ENCODE measurements around the gene CNOT3.

Gene CNOT3

DNA sequence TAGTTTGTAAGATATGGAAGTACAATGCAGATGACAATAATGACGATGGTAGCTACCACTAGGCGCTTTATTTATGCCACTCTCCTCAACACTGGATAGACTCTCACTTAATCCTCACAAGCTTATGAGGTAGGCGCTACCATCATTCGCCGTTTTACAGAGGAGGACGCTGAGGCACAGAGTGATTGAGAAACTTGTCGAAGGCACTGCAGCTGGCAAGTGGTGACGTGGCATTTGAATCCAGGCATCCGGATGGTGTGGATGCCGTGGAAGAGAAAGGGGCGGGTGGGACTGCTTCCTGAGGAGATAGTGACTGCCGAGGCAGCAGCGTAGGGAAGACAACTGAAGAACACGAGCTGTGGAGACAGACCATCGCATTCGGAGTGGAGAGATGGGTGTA is 61.8 kb downstream of the CNOT3 start:
- no peak for DNase-seq

DNA sequence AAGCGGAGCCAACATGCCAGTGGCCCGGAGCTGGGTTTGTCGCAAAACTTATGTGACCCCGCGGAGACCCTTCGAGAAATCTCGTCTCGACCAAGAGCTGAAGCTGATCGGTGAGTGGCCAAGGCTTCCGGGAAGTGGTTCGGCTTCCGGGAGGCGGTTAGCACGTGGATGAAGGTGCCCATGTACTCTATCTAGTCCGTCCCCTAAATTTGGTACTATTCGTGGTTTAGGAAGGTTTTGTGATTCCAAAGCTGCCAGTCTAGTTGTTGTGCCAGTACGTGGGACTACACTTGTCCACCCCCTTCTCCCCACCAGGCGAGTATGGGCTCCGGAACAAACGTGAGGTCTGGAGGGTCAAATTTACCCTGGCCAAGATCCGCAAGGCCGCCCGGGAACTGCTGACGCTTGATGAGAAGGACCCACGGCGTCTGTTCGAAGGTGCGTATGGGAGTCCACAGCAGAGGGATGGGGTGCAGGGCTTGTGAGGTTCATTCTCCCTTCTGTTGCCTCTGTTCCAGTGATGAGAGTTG is 63.7 kb downstream of the CNOT3 start:
- DNase-seq = peak; percentile 20

DNA sequence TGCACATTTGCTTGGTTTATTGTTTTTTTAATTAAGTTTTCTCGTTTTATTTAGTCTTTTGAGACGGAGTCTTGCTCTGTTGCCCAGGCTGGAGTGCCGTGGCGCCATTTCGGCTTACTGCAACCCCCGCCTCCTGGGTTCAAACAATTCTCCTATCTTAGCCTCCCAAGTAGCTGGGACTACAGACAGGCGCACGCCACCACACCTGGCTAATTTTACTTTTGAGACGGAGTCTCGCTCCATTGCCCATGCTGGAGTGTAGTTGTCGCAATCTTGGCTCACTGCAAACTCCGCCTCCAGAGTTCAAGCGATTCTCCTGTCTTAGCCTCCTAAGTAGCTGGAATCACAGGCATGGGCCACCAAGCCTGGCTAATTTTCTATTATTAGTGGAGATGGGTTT is 64.4 kb downstream of the CNOT3 start:
- no peak for DNase-seq

DNA sequence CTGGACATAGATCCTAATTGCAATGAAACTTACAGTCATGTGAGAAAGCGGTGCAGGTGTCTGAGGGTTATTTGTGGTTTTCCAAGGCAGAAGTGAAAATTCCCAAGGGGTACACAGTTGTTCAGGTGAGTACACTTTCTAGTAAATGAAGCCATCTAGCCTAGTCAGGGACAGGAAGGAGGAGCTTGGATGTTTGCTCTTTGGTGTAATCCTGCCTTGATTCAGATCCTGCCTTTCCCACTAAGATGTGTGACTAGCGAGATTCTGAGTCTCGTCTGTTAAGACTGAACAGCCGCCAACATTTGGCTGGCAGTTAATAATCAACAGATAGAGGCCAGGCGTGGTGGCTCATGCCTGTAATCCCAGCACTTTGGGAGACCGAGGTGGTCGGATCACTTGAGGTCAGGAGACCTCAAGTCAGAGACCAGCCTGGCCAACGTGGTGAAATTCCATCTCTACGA is 65.6 kb downstream of the CNOT3 start:
- DNase-seq = no peak

DNA sequence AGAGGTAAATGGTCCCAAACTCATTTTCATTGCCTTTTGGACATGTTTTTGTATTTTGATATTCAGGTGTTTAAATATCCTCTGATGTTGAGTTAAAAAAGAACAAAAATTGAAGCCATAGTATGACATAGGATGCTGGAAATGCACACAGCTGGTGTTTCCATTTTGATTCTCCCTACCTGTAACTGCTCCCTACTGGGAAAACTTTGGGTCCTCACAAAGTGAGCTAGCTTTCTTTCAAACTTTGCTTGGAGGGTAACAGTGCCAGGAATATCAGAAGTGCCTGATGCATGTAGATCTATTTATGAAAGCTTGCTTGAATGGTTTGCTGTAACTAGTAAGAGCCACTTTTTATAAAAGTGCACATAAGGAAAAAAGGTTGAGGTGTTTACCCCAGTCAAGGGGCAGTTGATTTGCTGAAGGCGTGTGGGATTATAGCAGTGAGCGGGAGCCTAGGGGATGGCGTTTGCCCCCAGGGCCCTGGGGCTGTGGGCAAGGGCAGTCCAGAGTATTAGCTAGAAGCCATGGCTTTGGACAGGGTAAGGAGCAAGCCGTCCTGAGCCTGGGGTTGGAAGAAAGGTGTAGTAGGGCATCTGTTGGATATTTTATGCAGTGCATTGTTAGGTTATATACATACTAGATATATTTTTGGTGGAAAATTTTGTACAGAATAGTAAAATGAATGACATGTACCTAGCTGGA is 67.4 kb downstream of the CNOT3 start:
- DNase-seq = no peak

Measured in stimulated activated CD4-positive, alpha-beta T cell treated with anti-CD3 and anti-CD28 coated beads, Interleukin-1b, Interleukin-23, amount 100 ng/mL, for 48 hours (primary cell).